Measurements from ENCODE around the gene IFITM5. TPM values are rescaled to one million over a fixed set of nuclear protein-coding genes. Genes with fewer than 3 reads are reported as not detected.
"Not testable (repeated sequence)": the region's sequence is repeated elsewhere in the genome, so short reads cannot be mapped to it uniquely, and the experiment has no call there.

IFITM5 gene
- total RNA-seq, 1 donor from 2014 or later: not detected

DNA sequence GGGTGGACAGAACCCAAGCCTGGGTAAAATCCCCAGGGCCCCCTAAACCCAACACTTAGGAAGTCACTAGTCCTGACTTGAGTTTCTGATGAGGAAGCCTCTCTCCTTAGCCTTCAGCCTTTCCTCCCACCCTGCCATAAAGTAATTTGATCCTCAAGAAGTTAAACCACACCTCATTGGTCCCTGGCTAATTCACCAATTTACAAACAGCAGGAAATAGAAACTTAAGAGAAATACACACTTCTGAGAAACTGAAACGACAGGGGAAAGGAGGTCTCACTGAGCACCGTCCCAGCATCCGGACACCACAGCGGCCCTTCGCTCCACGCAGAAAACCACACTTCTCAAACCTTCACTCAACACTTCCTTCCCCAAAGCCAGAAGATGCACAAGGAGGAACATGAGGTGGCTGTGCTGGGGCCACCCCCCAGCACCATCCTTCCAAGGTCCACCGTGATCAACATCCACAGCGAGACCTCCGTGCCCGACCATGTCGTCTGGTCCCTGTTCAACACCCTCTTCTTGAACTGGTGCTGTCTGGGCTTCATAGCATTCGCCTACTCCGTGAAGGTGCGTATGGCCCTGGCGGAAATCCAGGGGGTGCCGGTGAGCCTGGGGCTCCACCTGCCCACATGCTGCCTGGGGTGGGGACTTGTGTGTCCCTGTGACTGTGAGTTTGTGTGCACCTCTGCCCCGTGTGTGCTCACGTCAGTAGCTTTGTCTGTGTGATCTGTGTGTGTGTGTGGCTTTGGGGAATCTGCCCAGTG is 14.6 kb upstream of the IFITM5 start, which contains the start of gene IFITM1:
Gene IFITM1, plus strand, starts transcription at position 254 of the 767 bp plus-strand sequence. Its CDS starts 131 bp downstream, at position 385.
- Mint-ChIP-seq H3K4me1 (ENCODE audit: low read depth) (peaks cover 23% of the 10 kb centered on the region), H3K27me3 (ENCODE audit: low read depth) (peaks cover 13% of the 10 kb centered on the region), H3K4me3 (ENCODE audit: unreplicated experiment) (no peak within 1 kb of the TSS), H3K9me3 (ENCODE audit: low read depth) (no peaks in the 10 kb centered on the region), H3K27ac (ENCODE audit: unreplicated experiment) (peak within 1 kb of the TSS; percentile 47), H3K36me3 (ENCODE audit: low read depth) (no peaks in the 10 kb centered on the region)
- TF ChIP-seq CTCF (IDR thresholded peaks at IDR 0.05): no peak
- DNase-seq (ENCODE audit: low spot score): no peak

DNA sequence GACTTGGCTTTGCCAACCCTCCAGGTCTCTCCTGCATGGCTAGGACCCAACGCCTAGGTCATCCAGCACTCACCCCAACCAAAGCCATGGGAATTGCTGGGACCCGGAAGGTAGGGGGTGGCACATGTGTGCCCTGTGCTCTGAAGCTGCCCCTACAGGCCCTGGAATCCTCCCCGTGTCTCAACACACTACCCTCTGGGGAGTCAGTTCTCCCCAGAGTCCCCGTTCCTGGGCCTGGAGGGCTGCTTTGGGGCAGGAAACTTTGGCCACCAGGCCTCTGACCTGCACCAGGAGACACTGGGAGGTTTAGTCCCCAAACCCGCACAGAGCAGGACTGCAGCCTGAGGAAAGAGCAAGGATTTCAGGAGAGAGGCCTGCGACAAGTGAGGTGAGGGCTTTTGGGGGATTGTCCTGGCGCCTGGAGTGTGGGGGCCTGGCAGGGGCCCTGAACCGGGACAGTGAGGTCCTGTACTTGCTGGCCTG is 14.0 kb upstream of the IFITM5 start:
- Mint-ChIP-seq H3K27ac (ENCODE audit: unreplicated experiment) (peak overlapping the region; percentile 12), H3K36me3 (ENCODE audit: low read depth) (no peaks in the 10 kb centered on the region), H3K27me3 (ENCODE audit: low read depth) (peaks cover 13% of the 10 kb centered on the region), H3K9me3 (ENCODE audit: low read depth) (no peaks in the 10 kb centered on the region), H3K4me3 (ENCODE audit: unreplicated experiment) (no peak overlapping the region), H3K4me1 (ENCODE audit: low read depth) (peaks cover 29% of the 10 kb centered on the region)
- DNase-seq (ENCODE audit: low spot score): no peak
- TF ChIP-seq CTCF (IDR thresholded peaks at IDR 0.05): no peak

DNA sequence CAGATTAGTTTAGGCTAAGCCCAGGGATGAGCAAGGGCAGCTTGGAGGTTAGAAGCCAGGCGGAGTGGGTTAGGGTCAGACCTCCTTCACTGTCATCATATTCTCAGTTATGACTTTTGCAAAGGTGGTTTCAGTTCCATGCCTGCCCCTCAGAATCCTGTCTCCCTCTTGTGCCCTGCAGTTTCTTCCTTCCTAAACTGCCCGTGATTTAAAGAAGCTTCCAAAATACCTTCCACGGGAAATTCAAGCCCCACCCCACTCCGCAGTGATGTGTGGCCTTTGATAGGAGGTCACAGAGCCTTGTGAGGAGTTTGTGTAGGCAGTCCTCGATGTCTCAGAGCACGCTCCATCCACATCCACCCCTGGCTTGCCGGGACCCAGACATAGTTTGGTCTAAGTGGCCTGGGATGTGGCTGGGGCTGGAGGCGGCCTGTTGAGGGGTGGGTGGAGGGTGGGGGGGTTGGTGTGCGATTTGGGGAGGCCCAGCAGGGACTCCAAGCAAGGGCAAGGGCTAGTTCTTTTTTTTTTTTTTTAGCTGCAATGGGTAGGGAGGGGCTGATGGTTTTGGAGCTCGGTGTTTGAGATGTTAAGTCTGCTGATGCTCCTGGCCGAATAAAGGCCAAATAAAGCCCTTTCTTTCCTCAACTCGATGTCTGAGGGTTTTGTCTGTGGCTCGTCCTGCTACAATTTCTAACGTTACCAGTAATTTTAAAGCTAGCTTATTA is 12.9 kb upstream of the IFITM5 start:
- no peaks in the 10 kb centered on the region for H3K36me3 Mint-ChIP-seq (ENCODE audit: low read depth)
- H3K27me3 Mint-ChIP-seq (ENCODE audit: low read depth): peaks cover 8% of the 10 kb centered on the region
- peak overlapping the region; percentile 21 for H3K4me3 Mint-ChIP-seq (ENCODE audit: unreplicated experiment)
- peak overlapping the region; percentile 41 for H3K27ac Mint-ChIP-seq (ENCODE audit: unreplicated experiment)
- peaks cover 35% of the 10 kb centered on the region for H3K4me1 Mint-ChIP-seq (ENCODE audit: low read depth)
- TF ChIP-seq CTCF (IDR thresholded peaks at IDR 0.05): no peak
- DNase-seq (ENCODE audit: low spot score): no peak
- no peaks in the 10 kb centered on the region for H3K9me3 Mint-ChIP-seq (ENCODE audit: low read depth)

DNA sequence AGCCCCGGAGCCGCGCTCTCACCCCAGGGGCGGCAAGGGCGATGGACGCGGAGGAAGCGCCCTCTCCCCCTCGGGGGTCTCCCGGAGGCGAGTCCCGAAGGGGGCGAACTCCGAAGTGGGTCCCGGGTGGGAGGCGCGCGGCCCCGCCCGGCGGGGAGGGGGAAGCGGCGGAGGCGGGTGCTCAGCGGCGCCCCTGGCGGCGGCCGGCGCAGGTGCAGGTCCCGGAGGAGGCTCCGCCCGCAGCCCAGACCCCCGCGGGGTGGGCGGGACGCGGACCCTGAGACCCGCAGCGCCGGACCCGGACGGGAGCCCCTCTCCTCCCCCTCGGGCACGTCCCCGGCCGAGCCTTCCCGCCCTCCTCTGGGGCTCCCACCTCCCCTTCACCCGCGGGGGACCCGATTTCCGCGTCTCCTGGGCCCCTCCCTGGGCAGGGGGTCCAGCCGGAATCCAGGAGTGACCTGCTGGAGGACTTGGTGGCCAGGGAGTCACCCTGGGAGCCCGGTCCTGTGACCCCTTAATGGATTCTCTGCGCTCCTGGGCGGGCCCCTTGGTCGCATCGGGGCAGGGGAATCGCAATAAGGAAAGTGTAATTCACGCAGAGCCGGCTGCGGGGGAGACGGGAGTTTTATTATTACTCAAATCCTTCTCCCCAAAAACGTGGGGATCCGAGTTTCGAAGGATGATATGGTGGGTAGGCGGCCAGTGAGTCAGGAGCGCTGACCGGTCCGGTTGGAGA is 11.9 kb upstream of the IFITM5 start:
- H3K27ac Mint-ChIP-seq (ENCODE audit: unreplicated experiment); H3K27me3 Mint-ChIP-seq (ENCODE audit: low read depth); DNase-seq (ENCODE audit: low spot score); H3K9me3 Mint-ChIP-seq (ENCODE audit: low read depth); H3K36me3 Mint-ChIP-seq (ENCODE audit: low read depth): not testable (repeated sequence)
- Mint-ChIP-seq H3K4me3 (ENCODE audit: unreplicated experiment) (peak overlapping the region; percentile 21), H3K4me1 (ENCODE audit: low read depth) (peaks cover 35% of the 10 kb centered on the region)

- H3K27ac Mint-ChIP-seq (ENCODE audit: unreplicated experiment): peak overlapping the region; percentile 73
- not testable (repeated sequence) for H3K9me3 Mint-ChIP-seq (ENCODE audit: low read depth); DNase-seq (ENCODE audit: low spot score); H3K27me3 Mint-ChIP-seq (ENCODE audit: low read depth); H3K36me3 Mint-ChIP-seq (ENCODE audit: low read depth)
- peaks cover 42% of the 10 kb centered on the region for H3K4me1 Mint-ChIP-seq (ENCODE audit: low read depth)
- peak overlapping the region; percentile 88 for H3K4me3 Mint-ChIP-seq (ENCODE audit: unreplicated experiment)
These were observed 10.8 kb upstream of the IFITM5 start for GRCh38 chr11:309979-310572.

DNA sequence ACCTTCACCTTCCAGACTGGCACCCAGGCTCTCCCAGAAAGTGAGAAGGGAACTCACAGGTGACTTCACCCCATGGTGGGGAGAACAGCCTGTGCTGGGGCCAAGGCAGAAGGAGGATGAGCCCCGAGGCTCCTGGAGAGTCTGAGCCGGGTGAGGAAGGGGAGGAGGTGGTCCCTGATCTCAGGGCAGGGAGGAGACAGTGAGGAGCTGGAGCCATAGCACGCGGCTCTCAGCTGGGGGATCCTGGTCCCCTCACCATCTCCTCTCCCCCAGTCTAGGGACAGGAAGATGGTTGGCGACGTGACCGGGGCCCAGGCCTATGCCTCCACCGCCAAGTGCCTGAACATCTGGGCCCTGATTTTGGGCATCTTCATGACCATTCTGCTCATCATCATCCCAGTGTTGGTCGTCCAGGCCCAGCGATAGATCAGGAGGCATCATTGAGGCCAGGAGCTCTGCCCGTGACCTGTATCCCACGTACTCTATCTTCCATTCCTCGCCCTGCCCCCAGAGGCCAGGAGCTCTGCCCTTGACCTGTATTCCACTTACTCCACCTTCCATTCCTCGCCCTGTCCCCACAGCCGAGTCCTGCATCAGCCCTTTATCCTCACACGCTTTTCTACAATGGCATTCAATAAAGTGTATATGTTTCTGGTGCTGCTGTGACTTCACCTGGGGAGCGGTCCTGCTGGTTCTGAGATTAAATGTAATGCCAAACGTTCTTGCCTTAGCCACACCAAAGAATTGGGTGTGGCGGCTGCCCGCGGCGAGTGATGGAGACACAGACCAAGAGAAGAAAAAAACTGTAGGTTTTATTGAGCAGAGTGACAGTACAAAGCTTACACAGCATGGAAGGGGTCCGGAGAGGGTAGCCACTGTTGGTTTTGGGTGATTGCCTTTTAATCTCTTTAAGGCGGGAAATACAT is 9.7 kb upstream of the IFITM5 start:
- not testable (repeated sequence) for H3K36me3 Mint-ChIP-seq (ENCODE audit: low read depth); H3K9me3 Mint-ChIP-seq (ENCODE audit: low read depth); H3K27me3 Mint-ChIP-seq (ENCODE audit: low read depth); DNase-seq (ENCODE audit: low spot score)
- Mint-ChIP-seq H3K4me1 (ENCODE audit: low read depth) (peaks cover 39% of the 10 kb centered on the region), H3K4me3 (ENCODE audit: unreplicated experiment) (peak overlapping the region; percentile 88), H3K27ac (ENCODE audit: unreplicated experiment) (peak overlapping the region; percentile 89)

DNA sequence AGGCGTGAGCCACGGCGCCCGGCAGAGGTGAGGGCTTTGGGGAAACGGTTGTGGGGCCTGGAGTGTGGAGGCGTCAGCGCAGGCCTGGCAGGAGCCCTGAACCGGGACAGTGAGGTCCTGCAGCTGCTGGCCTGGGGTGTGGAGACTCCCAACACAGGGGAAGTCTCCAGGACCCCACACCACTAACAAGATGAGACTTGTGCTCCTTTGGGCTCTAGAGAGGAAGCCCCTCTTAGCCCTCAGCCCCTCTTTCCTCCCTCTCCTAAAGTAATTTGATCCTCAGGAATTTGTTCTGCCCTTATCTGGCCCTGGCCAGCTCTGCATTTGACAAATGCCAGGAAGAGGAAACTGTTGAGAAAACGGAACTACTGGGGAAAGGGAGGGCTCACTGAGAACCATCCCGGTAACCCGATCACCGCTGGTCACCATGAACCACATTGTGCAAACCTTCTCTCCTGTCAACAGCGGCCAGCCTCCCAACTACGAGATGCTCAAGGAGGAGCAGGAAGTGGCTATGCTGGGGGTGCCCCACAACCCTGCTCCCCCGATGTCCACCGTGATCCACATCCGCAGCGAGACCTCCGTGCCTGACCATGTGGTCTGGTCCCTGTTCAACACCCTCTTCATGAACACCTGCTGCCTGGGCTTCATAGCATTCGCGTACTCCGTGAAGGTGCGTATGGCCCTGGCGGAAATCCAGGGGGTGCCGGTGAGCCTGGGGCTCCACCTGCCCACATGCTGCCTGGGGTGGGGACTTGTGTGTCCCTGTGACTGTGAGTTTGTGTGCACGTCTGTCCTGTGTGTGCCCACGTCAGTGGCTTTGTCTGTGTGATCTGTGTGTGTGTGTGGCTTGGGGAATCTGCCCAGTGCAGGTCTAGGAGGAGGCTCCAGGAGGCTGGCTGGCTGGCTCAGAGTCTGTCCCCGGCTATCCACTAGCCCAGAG is 8.7 kb upstream of the IFITM5 start, which contains the start of gene IFITM2:
Gene IFITM2, plus strand, starts transcription at position 51 of the 943 bp plus-strand sequence. Its CDS starts 377 bp downstream, at position 428.
- not testable (repeated sequence) for H3K36me3 Mint-ChIP-seq (ENCODE audit: low read depth); H3K27me3 Mint-ChIP-seq (ENCODE audit: low read depth); DNase-seq (ENCODE audit: low spot score); H3K9me3 Mint-ChIP-seq (ENCODE audit: low read depth)
- Mint-ChIP-seq H3K27ac (ENCODE audit: unreplicated experiment) (peak within 1 kb of the TSS; percentile 89), H3K4me3 (ENCODE audit: unreplicated experiment) (peak within 1 kb of the TSS; percentile 88), H3K4me1 (ENCODE audit: low read depth) (peaks cover 33% of the 10 kb centered on the region)

All from chondrocyte (in vitro differentiated cells).